NAMALWA (cell line): Measurements from ENCODE around the gene ACD.
"Not testable (repeated sequence)": the region's sequence is repeated elsewhere in the genome, so short reads cannot be mapped to it uniquely, and the experiment has no call there.

Source experiments
- DNase-seq: peaks from one replicate; pipeline ENCODE4 v3.0.0-alpha.2; 2015; ENCODE audit warnings: low spot score

The ACD gene

DNA sequence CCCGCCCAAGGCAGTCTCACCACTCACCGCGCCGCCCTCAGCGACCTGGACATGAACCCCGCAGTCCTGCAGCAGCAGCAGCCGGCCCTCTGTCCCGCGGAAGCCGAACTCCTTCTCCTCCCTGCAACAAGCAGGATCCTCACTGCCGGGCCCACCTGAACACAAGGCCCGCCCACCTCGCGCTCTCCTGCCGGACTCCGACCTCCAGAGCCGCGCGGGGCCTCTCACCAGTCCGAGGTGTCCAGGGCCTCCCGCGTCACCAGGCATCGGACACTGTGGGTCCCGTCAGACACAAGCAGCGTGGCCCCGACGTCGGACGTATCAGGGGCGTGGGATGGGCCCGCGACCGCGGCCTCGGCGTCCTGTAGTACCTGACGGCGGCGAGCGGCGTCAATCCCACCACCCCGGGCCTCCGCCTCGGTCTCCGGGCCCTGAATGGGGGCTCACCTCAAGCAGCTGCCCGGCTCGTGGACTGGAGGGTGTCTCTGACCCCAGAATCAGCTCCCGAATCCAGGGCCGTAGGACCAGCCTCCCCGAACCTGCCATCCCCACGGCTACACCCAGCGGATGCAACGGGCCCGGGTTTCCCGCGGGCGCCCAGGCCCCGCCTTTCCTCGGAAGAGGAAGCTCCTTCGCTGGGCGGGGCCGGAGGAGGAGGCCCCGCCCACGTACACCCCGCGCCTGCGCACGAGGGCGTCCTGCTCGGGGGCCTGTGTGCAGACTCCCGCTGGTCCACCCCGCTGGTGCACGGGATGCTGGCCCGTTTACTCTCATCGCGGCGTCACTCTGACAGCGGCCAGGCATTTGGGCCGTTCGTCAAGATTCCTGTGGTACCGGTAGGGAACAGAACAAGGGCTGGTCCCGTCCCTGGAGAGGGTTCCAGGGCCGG lies at the start of gene ACD:
Gene ACD, minus strand, starts transcription at position 586 of the 889 bp plus-strand sequence. Its CDS starts 40 bp downstream, at position 546.
- peak; percentile 96 for DNase-seq

GRCh38 chr16:67709050-67709449 lies 49.0 kb upstream of the ACD start:
- no peak for DNase-seq

- DNase-seq = no peak
Observed at GRCh38 chr16:67708368-67708771, 48.3 kb upstream of the ACD start.

GRCh38 chr16:67707790-67708189 lies 47.7 kb upstream of the ACD start:
- DNase-seq = no peak

- DNase-seq = no peak
Observed at GRCh38 chr16:67707210-67707609, 47.1 kb upstream of the ACD start.

DNA sequence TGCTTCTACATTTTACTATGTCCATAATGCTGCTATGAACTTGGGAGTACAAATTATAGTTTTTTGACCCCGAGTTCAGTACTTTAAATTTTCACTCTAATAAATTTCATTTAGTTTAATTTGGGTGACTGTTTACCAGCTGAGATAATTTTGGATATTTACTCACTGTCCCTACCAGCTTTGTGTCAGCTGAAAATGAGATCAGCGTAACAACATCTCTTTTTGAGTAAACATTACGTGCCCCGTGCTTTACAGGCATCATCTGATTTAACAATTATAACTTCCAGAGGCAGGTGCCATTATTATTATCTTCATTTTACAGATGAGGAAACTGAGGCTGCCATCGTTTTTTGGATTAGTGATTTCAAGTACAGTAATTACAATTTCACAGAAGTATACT lies 44.0 kb upstream of the ACD start:
- no peak for DNase-seq

DNA sequence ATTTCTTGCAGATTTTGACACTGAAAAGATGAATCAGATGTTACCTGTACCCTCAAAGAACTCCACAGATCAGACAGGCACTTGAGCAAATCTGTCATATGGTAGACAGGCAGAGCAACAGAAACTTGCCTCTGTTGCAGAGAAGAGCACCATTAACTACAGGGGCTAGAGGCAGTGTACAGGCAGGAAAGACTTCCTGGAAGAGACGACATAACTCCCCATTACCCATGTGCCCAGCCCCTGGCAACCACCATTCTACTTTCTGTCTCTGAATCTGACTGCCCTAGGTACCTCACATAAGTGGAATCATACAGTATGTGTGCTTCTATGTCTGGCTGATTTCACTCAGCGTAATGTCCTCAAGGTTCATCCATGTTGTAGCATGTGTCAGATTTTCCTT lies 43.6 kb upstream of the ACD start:
- DNase-seq = no peak

DNA sequence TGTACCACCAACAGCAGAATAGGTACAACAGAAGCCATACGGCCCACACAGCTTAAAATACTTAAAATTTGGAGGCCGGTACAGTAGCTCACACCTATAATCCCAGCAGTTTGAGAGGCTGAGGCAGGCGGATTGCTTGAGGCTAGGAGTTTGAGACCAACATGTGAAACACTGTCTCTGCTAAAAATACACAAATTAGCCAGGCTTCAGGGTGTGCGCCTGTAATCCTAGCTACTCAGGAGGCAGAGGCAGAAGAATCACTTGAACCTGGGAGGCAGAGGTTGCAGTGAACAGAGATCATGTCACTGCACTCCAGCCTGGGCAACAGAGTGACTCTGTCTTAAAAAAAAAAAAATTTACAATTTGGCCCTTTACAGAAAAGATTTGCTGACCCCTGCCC lies 42.1 kb upstream of the ACD start:
- no peak for DNase-seq

DNA sequence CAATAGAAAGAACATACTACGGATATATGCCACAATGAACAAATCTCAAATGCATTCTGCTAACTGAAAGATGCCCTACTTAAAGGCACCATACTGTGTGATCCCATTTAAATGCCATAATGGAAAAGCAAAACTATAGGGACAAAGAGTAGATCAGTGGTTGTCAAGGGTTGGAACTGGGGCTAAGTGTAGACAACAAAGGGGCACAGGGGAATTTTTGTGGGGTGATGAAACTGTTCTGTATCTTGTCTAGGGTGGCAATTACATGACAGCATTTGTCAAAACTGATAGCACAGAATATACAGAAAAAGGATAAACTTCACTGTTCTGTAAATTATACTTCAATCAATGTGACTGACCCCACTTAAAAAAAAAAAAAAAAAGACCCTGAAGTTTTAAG lies 41.4 kb upstream of the ACD start:
- no peak for DNase-seq

DNA sequence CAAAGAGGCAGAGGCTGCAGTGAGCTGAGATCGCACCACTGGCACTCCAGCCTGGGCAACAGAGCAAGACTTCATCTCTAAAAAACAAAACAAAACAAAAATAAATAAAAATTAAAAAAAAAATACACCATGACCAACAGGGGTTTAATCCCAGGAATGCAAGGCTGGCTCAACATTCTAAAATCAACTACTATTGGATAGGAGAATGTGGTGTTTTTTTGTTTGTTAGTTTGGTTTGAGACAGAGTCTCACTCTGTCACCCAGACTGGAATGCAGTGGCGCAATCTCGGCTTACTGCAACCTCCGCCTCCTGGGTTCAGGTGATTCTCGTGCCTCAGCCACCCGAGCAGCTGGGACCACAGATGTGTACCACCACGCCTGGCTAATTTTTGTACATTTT lies 39.2 kb upstream of the ACD start:
- no peak for DNase-seq

- DNase-seq = no peak
Observed at GRCh38 chr16:67697422-67698185, 37.5 kb upstream of the ACD start.

- no peak for DNase-seq
Observed at GRCh38 chr16:67694611-67695010, 34.6 kb upstream of the ACD start.

DNA sequence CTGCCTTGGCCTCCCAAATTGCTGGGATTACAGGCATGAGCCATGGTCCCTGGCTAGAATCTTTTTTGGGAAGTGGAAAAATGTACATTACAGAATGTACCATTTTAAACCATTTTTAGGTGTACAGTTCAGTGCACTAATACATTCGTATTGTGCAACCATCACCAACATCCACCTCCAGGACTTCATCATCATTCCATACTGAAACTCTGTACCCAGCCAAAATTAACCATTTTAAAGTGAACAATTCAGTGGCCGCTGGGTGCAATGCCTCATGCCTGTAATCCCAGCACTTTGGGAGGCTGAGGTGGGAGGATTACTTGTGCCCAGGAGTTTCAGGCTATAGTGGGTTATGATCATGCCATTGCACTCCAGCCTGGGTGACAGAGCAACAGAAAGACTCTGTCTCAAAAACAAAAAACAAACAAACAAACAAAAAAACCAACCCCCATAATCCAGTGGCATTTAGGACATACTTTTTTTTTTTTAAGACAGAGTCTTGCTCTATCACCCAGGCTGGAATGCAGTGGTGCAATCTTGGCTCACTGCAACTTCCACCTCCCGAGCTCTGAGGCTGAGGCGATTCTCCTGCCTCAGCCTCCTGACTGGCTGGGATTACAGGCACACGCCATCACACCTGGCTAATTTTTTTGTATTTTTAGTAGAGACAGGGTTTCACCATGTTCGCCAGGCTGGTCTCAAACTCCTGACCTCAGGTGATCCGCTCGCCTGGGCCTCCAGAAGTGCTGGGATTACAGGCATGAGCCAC lies 33.6 kb upstream of the ACD start:
- DNase-seq = not testable (repeated sequence)

- DNase-seq = peak; percentile 65
Observed at GRCh38 chr16:67685388-67686112, 25.5 kb upstream of the ACD start.

GRCh38 chr16:67683767-67684166 lies 23.7 kb upstream of the ACD start:
- no peak for DNase-seq

GRCh38 chr16:67679935-67680897 lies 20.2 kb upstream of the ACD start:
- DNase-seq = no peak

DNA sequence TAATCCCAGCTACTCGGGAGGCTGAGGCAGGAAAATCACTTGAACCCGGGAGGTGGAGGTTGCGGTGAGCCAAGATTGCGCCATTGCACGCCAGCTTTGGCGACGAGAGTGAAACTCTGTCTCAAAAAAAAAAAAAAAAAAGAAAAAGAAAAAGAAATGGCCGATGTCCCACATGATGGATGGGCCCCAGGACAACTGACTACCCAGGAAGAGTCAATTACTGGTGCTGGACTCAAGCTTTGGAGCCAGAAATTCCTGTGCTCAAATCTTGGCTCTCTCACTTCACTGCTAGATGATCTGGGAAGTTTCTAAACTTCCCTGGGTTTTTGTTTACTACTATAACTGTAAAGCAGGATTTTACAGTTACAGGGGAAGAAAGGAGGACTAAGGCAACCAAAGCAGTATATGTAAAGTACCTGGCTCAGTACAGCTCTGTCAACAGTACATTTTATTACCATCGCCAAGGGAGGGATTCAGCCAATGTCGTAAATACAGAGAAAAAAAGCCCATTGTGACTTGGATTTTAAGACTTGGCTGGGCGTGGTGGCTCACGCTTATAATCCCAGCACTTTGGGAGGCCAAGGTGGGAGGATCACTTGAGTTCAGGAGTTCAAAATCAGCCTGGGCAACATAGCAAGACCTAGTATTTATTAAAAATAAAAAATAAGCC lies 18.4 kb upstream of the ACD start:
- DNase-seq = no peak

- DNase-seq = no peak
Observed at GRCh38 chr16:67677712-67678111, 17.7 kb upstream of the ACD start.

DNA sequence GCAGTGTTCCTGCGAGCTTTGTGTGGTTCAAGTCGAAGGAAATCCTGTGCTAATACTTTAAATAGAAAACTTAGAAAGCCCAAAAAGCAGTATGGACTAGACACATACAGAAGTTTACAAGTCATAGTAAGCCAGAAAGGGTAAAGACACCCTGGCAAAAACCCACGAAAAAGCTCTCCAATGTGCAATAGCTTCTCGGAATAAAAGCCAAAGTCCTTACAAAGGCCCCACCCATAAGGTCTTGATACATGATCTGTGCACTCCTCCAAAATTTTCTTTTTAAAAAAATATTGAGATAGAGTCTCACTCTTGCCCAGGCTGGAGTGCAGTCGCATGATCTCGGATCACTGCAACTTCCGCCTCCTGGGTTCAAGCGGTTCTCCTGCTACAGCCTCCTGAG lies 16.9 kb upstream of the ACD start:
- DNase-seq = no peak

- DNase-seq = no peak
Observed at GRCh38 chr16:67676516-67676915, 16.5 kb upstream of the ACD start.
